WTC11 (cell line): Measurements from ENCODE around the gene SNAI1. TPM values are rescaled to one million over a fixed set of nuclear protein-coding genes. Genes with fewer than 3 reads are reported as not detected.
A peak's percentile ranks its signal among the peaks of the same experiment; 100 is the strongest.

Source experiments
- ATAC-seq: fragments of 200-7000 bp; cut with Tn5 transposase; 2 replicates; pipeline ENCODE4 v1.10.0; 2021; ENCODE audit warnings: mild to moderate bottlenecking, moderate library complexity
- CTCF ChIA-PET: fragments of 300-600 bp; sonication (Branson Sonifier 250); formaldehyde crosslinking; loops from one replicate; lab custom pipeline; 2021; ENCODE audit warnings: antibody characterized with exemption; lab: Charles Lee
- POLR2A ChIA-PET: fragments of 350-600 bp; sonication (Branson Sonifier 250); formaldehyde crosslinking; loops from one replicate; lab custom pipeline; 2021; ENCODE audit warnings: antibody characterized with exemption; lab: Charles Lee
- DNase-seq: peaks from one replicate; pipeline ENCODE4 v3.0.0; 2021; ENCODE audit warnings: low spot score
- H3K27ac Mint-ChIP-seq: 2 replicates; pipeline ENCODE4 v1.8.0; 2021; ENCODE audit warnings: mixed read lengths
- H3K27me3 Mint-ChIP-seq: 2 replicates; pipeline ENCODE4 v1.8.0; 2021; ENCODE audit warnings: low read depth, mild to moderate bottlenecking, moderate library complexity, mixed read lengths
- H3K36me3 Mint-ChIP-seq: 2 replicates; pipeline ENCODE4 v1.8.0; 2021; ENCODE audit warnings: mixed read lengths
- H3K4me1 Mint-ChIP-seq: 2 replicates; pipeline ENCODE4 v1.8.0; 2022; ENCODE audit warnings: mixed read lengths
- H3K4me3 Mint-ChIP-seq: 2 replicates; pipeline ENCODE4 v1.8.0; 2021; ENCODE audit warnings: mild to moderate bottlenecking, moderate library complexity, mixed read lengths
- H3K9me3 Mint-ChIP-seq: 2 replicates; pipeline ENCODE4 v1.8.0; 2021; ENCODE audit warnings: mixed read lengths
- AR ChIP-seq: fragments of 250-450 bp; sonication (Bioruptor Pico); IDR thresholded peaks from 2 replicates; pipeline ENCODE4 v1.9.0; 2021; ENCODE audit warnings: mild to moderate bottlenecking
- ATF2 ChIP-seq: sonication (generic); formaldehyde crosslinking; IDR thresholded peaks from 2 replicates; pipeline ENCODE4 v1.8.1; 2022; ENCODE audit warnings: low read depth, missing genetic modification reagents, borderline replicate concordance
- CREM ChIP-seq: sonication (generic); formaldehyde crosslinking; IDR thresholded peaks from 2 replicates; pipeline ENCODE4 v1.8.1; 2022; ENCODE audit warnings: mild to moderate bottlenecking, missing genetic modification reagents, moderate library complexity
- CTCF ChIP-seq: fragments of 200-600 bp; IDR thresholded peaks from 2 replicates; pipeline ENCODE4 v1.8.0; 2022; ENCODE audit warnings: antibody characterized with exemption
- ELF4 ChIP-seq: sonication (generic); formaldehyde crosslinking; IDR thresholded peaks from 2 replicates; pipeline ENCODE4 v1.8.1; 2022; ENCODE audit warnings: low read depth, mild to moderate bottlenecking, moderate library complexity, missing genetic modification reagents
- FOXJ3 ChIP-seq: sonication (generic); formaldehyde crosslinking; IDR thresholded peaks from 2 replicates; pipeline ENCODE4 v1.9.0; 2021; ENCODE audit warnings: missing genetic modification reagents, mild to moderate bottlenecking, borderline replicate concordance
- FOXP1 ChIP-seq: sonication (generic); formaldehyde crosslinking; IDR thresholded peaks from 2 replicates; pipeline ENCODE4 v1.8.0; 2022; ENCODE audit warnings: missing genetic modification reagents, mild to moderate bottlenecking, moderate library complexity, borderline replicate concordance
- GTF2I ChIP-seq: fragments of 250-450 bp; sonication (Bioruptor Pico); conservative IDR thresholded peaks from 2 replicates; pipeline ENCODE4 v1.4.0; 2021; ENCODE audit warnings: mild to moderate bottlenecking
- HMGA2 ChIP-seq: fragments of 250-450 bp; sonication (Bioruptor Pico); IDR thresholded peaks from 2 replicates; pipeline ENCODE4 v1.4.0; 2021; ENCODE audit warnings: mild to moderate bottlenecking, moderate library complexity
- IRF2 ChIP-seq: sonication (generic); formaldehyde crosslinking; IDR thresholded peaks from 2 replicates; pipeline ENCODE4 v1.8.0; 2022; ENCODE audit warnings: low read depth, missing genetic modification reagents, borderline replicate concordance
- KAT7 ChIP-seq: sonication (generic); formaldehyde crosslinking; IDR thresholded peaks from 2 replicates; pipeline ENCODE4 v1.8.1; 2023; ENCODE audit warnings: missing genetic modification reagents, mild to moderate bottlenecking, borderline replicate concordance
- MYBL2 ChIP-seq: sonication (generic); formaldehyde crosslinking; IDR thresholded peaks from 2 replicates; pipeline ENCODE4 v1.8.1; 2023; ENCODE audit warnings: mild to moderate bottlenecking, moderate library complexity, missing genetic modification reagents
- NFYB ChIP-seq: sonication (generic); formaldehyde crosslinking; conservative IDR thresholded peaks from 2 replicates; pipeline ENCODE4 v1.8.0; 2022; ENCODE audit warnings: low read depth, missing genetic modification reagents
- NR3C1 ChIP-seq: sonication (generic); formaldehyde crosslinking; conservative IDR thresholded peaks from 2 replicates; pipeline ENCODE4 v1.8.1; 2023; ENCODE audit warnings: low read depth, mild to moderate bottlenecking, missing genetic modification reagents
- RELA ChIP-seq: sonication (generic); formaldehyde crosslinking; IDR thresholded peaks from 2 replicates; pipeline ENCODE4 v1.8.1; 2022; ENCODE audit warnings: missing genetic modification reagents, mild to moderate bottlenecking, borderline replicate concordance
- RORB ChIP-seq: fragments of 250-450 bp; sonication (Bioruptor Pico); IDR thresholded peaks from 2 replicates; pipeline ENCODE4 v1.9.0; 2021; ENCODE audit warnings: mild to moderate bottlenecking
- SP1 ChIP-seq: sonication (generic); formaldehyde crosslinking; conservative IDR thresholded peaks from 2 replicates; pipeline ENCODE4 v1.8.1; 2022; ENCODE audit warnings: missing genetic modification reagents
- USF1 ChIP-seq: sonication (generic); formaldehyde crosslinking; IDR thresholded peaks from 2 replicates; pipeline ENCODE4 v1.8.0; 2022; ENCODE audit warnings: mild to moderate bottlenecking, missing genetic modification reagents
- ZNF281 ChIP-seq: sonication (generic); formaldehyde crosslinking; IDR thresholded peaks from 2 replicates; pipeline ENCODE4 v1.8.0; 2023; ENCODE audit warnings: mild to moderate bottlenecking, missing genetic modification reagents
- ZNF317 ChIP-seq: sonication (generic); formaldehyde crosslinking; IDR thresholded peaks from 2 replicates; pipeline ENCODE4 v1.8.1; 2023; ENCODE audit warnings: low read depth, mild to moderate bottlenecking, moderate library complexity, missing genetic modification reagents, borderline replicate concordance
- total RNA-seq: library from RNA; stranded (reverse); gene quantifications from 3 replicates; pipeline ENCODE4 v1.2.3, GENCODE V29; 2021

The SNAI1 gene
- total RNA-seq, 1 experiment from 2014 or later = 7.9 TPM

- TF ChIP-seq IRF2 (CRISPR knock-in tag) (no peak), ZNF317 (CRISPR knock-in tag) (no peak), KAT7 (CRISPR knock-in tag) (no peak), FOXP1 (CRISPR knock-in tag) (no peak), USF1 (no peak), CREM (no peak), NR3C1 (CRISPR knock-in tag) (no peak)
Measured at GRCh38 chr20:50004229-50004628, 21.4 kb downstream of the SNAI1 start (continued).

- H3K27ac Mint-ChIP-seq = no peak overlapping the region
- H3K4me1 Mint-ChIP-seq = peaks cover 10% of the 10 kb centered on the region
- no peak overlapping the region for H3K4me3 Mint-ChIP-seq
- no peaks in the 10 kb centered on the region for H3K9me3 Mint-ChIP-seq
- ChIA-PET POLR2A (no interaction called here), CTCF (interaction anchor here (1.4 to 3.5 kb wide), 2 partner anchors 27 to 66 kb away, joined by 8 to 16 read pairs; no protein-coding TSS in a partner anchor)
- H3K27me3 Mint-ChIP-seq = peaks cover 5% of the 10 kb centered on the region
- H3K36me3 Mint-ChIP-seq = no peaks in the 10 kb centered on the region
- TF ChIP-seq GTF2I (0 out of 2 replicates have a peak, but pooled peaks have one; percentile 13), ELF4 (no peak)
- TF ChIP-seq, all 79 proteins: peak for 1
- DNase-seq (no peak), ATAC-seq (no peak)
Measured at GRCh38 chr20:50005471-50005981, 22.7 kb downstream of the SNAI1 start.

- DNase-seq (no peak), ATAC-seq (no peak)
- Mint-ChIP-seq H3K27ac (no peak overlapping the region), H3K36me3 (no peaks in the 10 kb centered on the region), H3K4me3 (no peak overlapping the region), H3K4me1 (peaks cover 16% of the 10 kb centered on the region), H3K9me3 (no peaks in the 10 kb centered on the region), H3K27me3 (peaks cover 9% of the 10 kb centered on the region)
- TF ChIP-seq RELA = no peak
- TF ChIP-seq FOXJ3 = no peak
- no peak for TF ChIP-seq AR (CRISPR knock-in tag)
- no peak for TF ChIP-seq NFYB
- no peak for TF ChIP-seq KAT7 (CRISPR knock-in tag)
- POLR2A ChIA-PET = interaction anchor here (0.7 kb wide), 1 partner anchor 66 kb away, joined by 7 read pairs; no protein-coding TSS in a partner anchor
- CTCF ChIA-PET = interaction anchor here (1.2 to 3.5 kb wide), 2 partner anchors 17 to 64 kb away, joined by 3 to 16 read pairs; no protein-coding TSS in a partner anchor
Measured at GRCh38 chr20:50007369-50007768, 24.6 kb downstream of the SNAI1 start.

GRCh38 chr20:50008007-50008406, 25.2 kb downstream of the SNAI1 start:
- no peak overlapping the region; the same call in 1 of the 2 replicates for H3K27ac Mint-ChIP-seq
- peaks cover 9% of the 10 kb centered on the region for H3K27me3 Mint-ChIP-seq
- no peak overlapping the region for H3K4me3 Mint-ChIP-seq
- POLR2A ChIA-PET = interaction anchor here (1.4 kb wide), 1 partner anchor 19 kb away, joined by 4 read pairs; no protein-coding TSS in a partner anchor
- DNase-seq = no peak
- H3K36me3 Mint-ChIP-seq = no peaks in the 10 kb centered on the region
- peaks cover 20% of the 10 kb centered on the region for H3K4me1 Mint-ChIP-seq
- H3K9me3 Mint-ChIP-seq = no peaks in the 10 kb centered on the region
- ATAC-seq = no peak
- TF ChIP-seq ZNF281 (CRISPR knock-in tag) (no peak), CREM (no peak), CTCF (no peak), FOXP1 (CRISPR knock-in tag) (no peak), ATF2 (no peak), HMGA2 (CRISPR knock-in tag) (no peak), RORB (no peak), SP1 (CRISPR knock-in tag) (no peak), NR3C1 (CRISPR knock-in tag) (no peak), MYBL2 (CRISPR knock-in tag) (no peak)
- TF ChIP-seq, all 79 proteins: peak for 0
- CTCF ChIA-PET = interaction anchor here (0.8 to 3.5 kb wide), 3 partner anchors 18 to 64 kb away, joined by 3 to 21 read pairs (median 6); no protein-coding TSS in a partner anchor
